Tibial nerve (tissue), 4 donors: ENCODE measurements around the gene FGGY.

ENCODE experiments used
- CTCF ChIP-seq, 5 experiments: fragments of 200-600 bp in 3 of 5; fragments of 450-650 bp in 2 of 5; sonication (generic) in 3 of 5; IDR thresholded peaks; one replicate each; pipeline ENCODE4 v1.5.1; 2016 to 2019; ENCODE audit warnings: antibody characterized with exemption in 5 of 5, mild to moderate bottlenecking in 3 of 5, moderate library complexity in 2 of 5
- EP300 ChIP-seq, 2 donors: sonication (generic); formaldehyde crosslinking; IDR thresholded peaks; one replicate each; pipeline ENCODE4 v1.6.1; 2017; ENCODE audit warnings: antibody characterized with exemption in 2 of 2, mild to moderate bottlenecking in 1 of 2
- POLR2A ChIP-seq, 2 donors: fragments of 450-650 bp; IDR thresholded peaks; one replicate each; pipeline ENCODE4 v1.6.1; 2017; ENCODE audit warnings: antibody characterized with exemption in 2 of 2, mild to moderate bottlenecking in 2 of 2, moderate library complexity in 2 of 2

GRCh38 chr1:59307591-59307990, 10.7 kb downstream of the FGGY start:
- TF ChIP-seq POLR2A (IDR thresholded peaks at IDR 0.05) (no peak), CTCF (IDR thresholded peaks at IDR 0.05) (no peak), EP300 (IDR thresholded peaks at IDR 0.05) (no peak)
